CD14-positive monocyte (primary cell): ENCODE measurements around the gene SKIC2. TPM values are rescaled to one million over a fixed set of nuclear protein-coding genes. Genes with fewer than 3 reads are reported as not detected.
A peak's percentile ranks its signal among the peaks of the same experiment; 100 is the strongest.
"Not testable (repeated sequence)": the region's sequence is repeated elsewhere in the genome, so short reads cannot be mapped to it uniquely, and the experiment has no call there.

Experiments used
- DNase-seq, 3 donors: peaks; one replicate each; pipeline ENCODE4 v3.0.0-alpha.2; 2011 to 2022
- H2AFZ ChIP-seq: 2 replicates; pipeline ENCODE4 v1.6.0; 2012; ENCODE audit warnings: mild to moderate bottlenecking, low read depth, low read length, inconsistent platforms; ENCODE audit not compliant: insufficient read depth, poor library complexity, severe bottlenecking
- H3K27ac ChIP-seq, 2 donors: 1 replicate in 1 of 2; 2 replicates in 1 of 2; pipeline ENCODE4 v1.5.1; 2012 to 2013; ENCODE audit warnings: low read length in 2 of 2, control low read depth in 1 of 2, inconsistent platforms in 1 of 2, low read depth in 1 of 2, mild to moderate bottlenecking in 1 of 2
- H3K27me3 ChIP-seq, 2 donors: one replicate each; pipeline versions ENCODE4 v1.6.0 to v1.6.1; 2011 to 2013; ENCODE audit warnings: low read length in 2 of 2; ENCODE audit not compliant: control insufficient read depth in 2 of 2, insufficient read depth in 2 of 2
- H3K36me3 ChIP-seq, 2 donors: replicated peaks in 1 of 2; 1 replicate in 1 of 2; 2 replicates in 1 of 2; pipeline versions ENCODE4 v1.5.1 to v1.6.1; 2012 to 2013; ENCODE audit warnings: low read length in 2 of 2, control low read depth in 1 of 2, inconsistent platforms in 1 of 2, mild to moderate bottlenecking in 1 of 2; ENCODE audit not compliant: insufficient read depth in 2 of 2, control insufficient read depth in 1 of 2
- H3K4me1 ChIP-seq, 2 donors: 1 replicate in 1 of 2; 2 replicates in 1 of 2; pipeline versions ENCODE4 v1.5.1 to v1.6.1; 2012 to 2013; ENCODE audit warnings: low read length in 2 of 2, control low read depth in 1 of 2, inconsistent platforms in 1 of 2, mild to moderate bottlenecking in 1 of 2, moderate library complexity in 1 of 2; ENCODE audit not compliant: insufficient read depth in 2 of 2, control insufficient read depth in 1 of 2
- H3K4me2 ChIP-seq: replicated peaks from 2 replicates; pipeline ENCODE3; 2012; ENCODE audit warnings: low read length, moderate library complexity, mild to moderate bottlenecking; ENCODE audit not compliant: poor library complexity, severe bottlenecking; ENCODE audit errors: extremely low read depth
- H3K4me3 ChIP-seq, 3 experiments: fragments of 200-600 bp in 1 of 3; sonication (generic) in 1 of 3; replicated peaks in 1 of 3; 1 replicate in 2 of 3; 2 replicates in 1 of 3; pipeline ENCODE4 v1.5.1; 2011 to 2013; ENCODE audit warnings: low read length in 3 of 3, mild to moderate bottlenecking in 3 of 3, control low read depth in 2 of 3, low read depth in 2 of 3, inconsistent platforms in 1 of 3, moderate library complexity in 1 of 3
- H3K79me2 ChIP-seq: 2 replicates; pipeline ENCODE4 v1.6.0; 2012; ENCODE audit warnings: mild to moderate bottlenecking, control low read depth, inconsistent platforms, low read length, moderate library complexity; ENCODE audit not compliant: insufficient read depth
- H3K9ac ChIP-seq: 2 replicates; pipeline ENCODE4 v1.6.0; 2017; ENCODE audit warnings: low read length, mild to moderate bottlenecking; ENCODE audit not compliant: insufficient read depth, poor library complexity, severe bottlenecking
- H3K9me3 ChIP-seq, 2 donors: replicated peaks in 1 of 2; 1 replicate in 1 of 2; 2 replicates in 1 of 2; pipeline versions ENCODE4 v1.5.1 to v1.6.1; 2012 to 2013; ENCODE audit warnings: low read length in 2 of 2, control low read depth in 1 of 2; ENCODE audit not compliant: control insufficient read depth in 1 of 2, insufficient read depth in 1 of 2
- H4K20me1 ChIP-seq: 2 replicates; pipeline ENCODE4 v1.6.0; 2012; ENCODE audit warnings: mild to moderate bottlenecking, low read length, control low read depth, moderate library complexity; ENCODE audit not compliant: insufficient read depth
- H3K27ac Mint-ChIP-seq, 7 donors: one replicate each; pipeline ENCODE4 v1.8.0; 2020; ENCODE audit warnings: mild to moderate bottlenecking in 7 of 7, mixed read lengths in 7 of 7, moderate library complexity in 6 of 7, inconsistent platforms in 2 of 7
- H3K27me3 Mint-ChIP-seq, 3 donors: one replicate each; pipeline ENCODE4 v1.8.0; 2021 to 2022; ENCODE audit warnings: low read depth in 3 of 3, mild to moderate bottlenecking in 3 of 3, mixed read lengths in 3 of 3, moderate library complexity in 3 of 3, inconsistent platforms in 1 of 3
- H3K36me3 Mint-ChIP-seq, 2 donors: one replicate each; pipeline ENCODE4 v1.8.0; 2020; ENCODE audit warnings: mixed read lengths in 2 of 2, inconsistent platforms in 1 of 2, mild to moderate bottlenecking in 1 of 2
- H3K4me1 Mint-ChIP-seq: one replicate; pipeline ENCODE4 v1.8.0; 2020; ENCODE audit warnings: mild to moderate bottlenecking, mixed read lengths
- H3K4me3 Mint-ChIP-seq, 2 donors: one replicate each; pipeline ENCODE4 v1.8.0; 2020; ENCODE audit warnings: mild to moderate bottlenecking in 2 of 2, mixed read lengths in 2 of 2, moderate library complexity in 1 of 2
- H3K9me3 Mint-ChIP-seq, 7 donors: one replicate each; pipeline ENCODE4 v1.8.0; 2020 to 2022; ENCODE audit warnings: mixed read lengths in 7 of 7, mild to moderate bottlenecking in 6 of 7, moderate library complexity in 6 of 7, inconsistent platforms in 2 of 7
- CTCF ChIP-seq: fragments of 200-600 bp; IDR thresholded peaks from one replicate; pipeline ENCODE4 v1.8.0; 2022; ENCODE audit warnings: antibody characterized with exemption, mild to moderate bottlenecking
- WGBS: methylation state at CpG from one replicate; pipeline ENCODE4 v1.1.5; 2013; ENCODE audit warnings: missing lambda C conversion rate; ENCODE audit not compliant: insufficient coverage; 5-methylcytosine and 5-hydroxymethylcytosine counted together
- intact Hi-C, 2 donors: fragments of 100-400 bp; cut with micrococcal nuclease; formaldehyde crosslinking; loops; one replicate each; pipeline versions ENCODE4 v1.15.0 to v1.15.1; 2023
- polyA minus RNA-seq: library from RNA; depleted of rRNA, polyadenylated mRNA; stranded (reverse); fragments of >200 nt; gene quantifications from 2 replicates; pipeline ENCODE4 v1.2.3, GENCODE V29; 2012
- polyA plus RNA-seq, 3 donors: library from polyadenylated mRNA; depleted of rRNA in 1 of 3; unstranded in 2 of 3; stranded (reverse) in 1 of 3; fragments of 300-500 nt in 2 of 3; fragments of >200 nt in 1 of 3; fragmentation: Illumina TruSeq in 2 of 3; gene quantifications; 1 replicate in 2 of 3; 2 replicates in 1 of 3; pipeline ENCODE4 v1.2.3, GENCODE V29; 2012 to 2021
- total RNA-seq, 12 experiments: library from RNA in 1 of 12; stranded (reverse) in 1 of 12; fragments of 120-200 nt in 1 of 12; gene quantifications; one replicate each; pipeline ENCODE4 v1.2.4 and lab custom pipeline; 2013 to 2026; ENCODE audit warnings: mixed read lengths in 6 of 12, inconsistent platforms in 1 of 12

Gene SKIC2
- 36.2 TPM for total RNA-seq (2013)
- polyA plus RNA-seq = 10 to 100 TPM; 13.2 to 72.1 (median 13.2) TPM
- polyA minus RNA-seq = 24.9 and 39.3 TPM in 2 replicates
- 15.3 to 50.9 (median 32.1) reads per million in 11 experiments for total RNA-seq (lab: John Stamatoyannopoulos, UW)

- TF ChIP-seq CTCF = no peak
- Histone ChIP-seq H3K9me3 (no peaks in the 10 kb centered on the region), H2AFZ (peak within 1 kb of the TSS; percentile 98), H3K36me3 (peaks cover 64 to 76% of the 10 kb centered on the region in 2 donors), H3K4me1 (peaks cover 17 to 22% of the 10 kb centered on the region in 2 donors), H3K27me3 (no peaks in the 10 kb centered on the region), H3K79me2 (peaks cover 26% of the 10 kb centered on the region), H3K27ac (peak within 1 kb of the TSS; percentile 79 to 99), H3K9ac (peak within 1 kb of the TSS; percentile 96), H4K20me1 (no peaks in the 10 kb centered on the region), H3K4me3 (peak within 1 kb of the TSS; percentile 91 to 100 (median 93)), H3K4me2 (peak within 1 kb of the TSS; percentile 96)
- Mint-ChIP-seq H3K36me3 (peaks cover 71 to 74% of the 10 kb centered on the region in 2 donors), H3K27ac (peak within 1 kb of the TSS; percentile 97 to 99 (median 99)), H3K27me3 (no peaks in the 10 kb centered on the region), H3K4me1 (peaks cover 22% of the 10 kb centered on the region), H3K9me3 (no peaks in the 10 kb centered on the region), H3K4me3 (peak within 1 kb of the TSS; percentile 91 to 97)
- DNase-seq = peak; percentile 99
- 1% methylated on average over 45 of the region's 59 CpGs for WGBS
- intact Hi-C loops = loop anchor here (1.0 to 10.0 kb wide), 5 partner anchors 13 to 414 kb away; partner anchors contain the start of genes ATP6V1G2 (in 1 of the 2), CSNK2B (in 1 of the 2), DDX39B (in 1 of the 2) and DXO (in 1 of the 2)
These were observed at the start of gene SKIC2, which contains the start of gene NELFE for GRCh38 chr6:31958741-31959739. SKIC2 (plus strand) TSS chr6:31959175; CDS start chr6:31959193, 18 bp downstream. NELFE (minus strand) TSS chr6:31958971; CDS start chr6:31958446, 525 bp downstream.

- H3K27ac ChIP-seq, H3K27ac Mint-ChIP-seq, H3K9me3 ChIP-seq, H3K27me3 ChIP-seq, DNase-seq, H3K9ac ChIP-seq, H3K4me3 ChIP-seq, H2AFZ ChIP-seq, H3K9me3 Mint-ChIP-seq, H3K4me2 ChIP-seq, H4K20me1 ChIP-seq, H3K79me2 ChIP-seq, H3K4me1 ChIP-seq, H3K36me3 ChIP-seq, H3K36me3 Mint-ChIP-seq: not testable (repeated sequence)
- H3K4me3 Mint-ChIP-seq = peak overlapping the region in 1 of 2 donors; percentile 11
- intact Hi-C loops = loop anchor here in 1 of 2 donors (5.0 kb wide), 1 partner anchor 33 kb away; no protein-coding TSS in a partner anchor
- WGBS = 100% methylated on average over 2 of the region's 7 CpGs
- H3K4me1 Mint-ChIP-seq = peaks cover 13% of the 10 kb centered on the region
- peaks cover 4 to 20% (median 8%) of the 10 kb centered on the region in 3 donors for H3K27me3 Mint-ChIP-seq
These were observed 49.7 kb upstream of the SKIC2 start for GRCh38 chr6:31909298-31909697.
